Astrocyte (in vitro differentiated cells and primary cell): Measurements from ENCODE around the gene PRB4.

Source experiments
- CTCF ChIP-seq: IDR thresholded peaks from 2 replicates; pipeline ENCODE4 v1.5.1; 2011; ENCODE audit warnings: low read depth, mild to moderate bottlenecking, inconsistent platforms, low read length, moderate library complexity; ENCODE audit not compliant: insufficient read depth
- EZH2 ChIP-seq: IDR thresholded peaks from 2 replicates; pipeline ENCODE4 v1.6.1; 2012; ENCODE audit warnings: mild to moderate bottlenecking, low read length, inconsistent platforms; ENCODE audit not compliant: insufficient read depth

DNA sequence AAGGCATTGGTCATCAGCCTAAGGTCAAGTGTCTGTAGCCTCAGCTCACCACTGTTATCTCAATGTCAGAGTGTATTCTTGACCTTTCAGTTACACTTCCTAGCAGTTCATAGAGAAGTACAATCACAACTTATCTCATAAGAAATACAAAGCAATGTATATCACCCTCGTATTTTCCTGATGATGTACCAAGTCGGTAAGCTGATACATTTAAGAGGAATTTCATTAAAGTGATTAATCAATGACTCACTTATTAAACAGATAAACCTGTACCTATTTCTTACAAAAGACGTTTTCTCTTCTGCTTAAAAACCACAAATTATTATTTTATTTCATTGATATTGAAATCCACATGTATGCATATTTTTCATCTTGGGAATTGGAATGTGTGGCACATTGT is 36.8 kb downstream of the PRB4 start:
- TF ChIP-seq CTCF (no peak), EZH2 (no peak)
